ENCODE data around the gene PLA2G12A. TPM values are rescaled to one million over a fixed set of nuclear protein-coding genes. Genes with fewer than 3 reads are reported as not detected.

Gene PLA2G12A
- total and polyA plus RNA-seq, 9 of the 15 experiments (the other 6 are each of a cell fraction or from before 2014, with no cell fraction given) = 24.2 to 226 (median 80.5) TPM

DNA sequence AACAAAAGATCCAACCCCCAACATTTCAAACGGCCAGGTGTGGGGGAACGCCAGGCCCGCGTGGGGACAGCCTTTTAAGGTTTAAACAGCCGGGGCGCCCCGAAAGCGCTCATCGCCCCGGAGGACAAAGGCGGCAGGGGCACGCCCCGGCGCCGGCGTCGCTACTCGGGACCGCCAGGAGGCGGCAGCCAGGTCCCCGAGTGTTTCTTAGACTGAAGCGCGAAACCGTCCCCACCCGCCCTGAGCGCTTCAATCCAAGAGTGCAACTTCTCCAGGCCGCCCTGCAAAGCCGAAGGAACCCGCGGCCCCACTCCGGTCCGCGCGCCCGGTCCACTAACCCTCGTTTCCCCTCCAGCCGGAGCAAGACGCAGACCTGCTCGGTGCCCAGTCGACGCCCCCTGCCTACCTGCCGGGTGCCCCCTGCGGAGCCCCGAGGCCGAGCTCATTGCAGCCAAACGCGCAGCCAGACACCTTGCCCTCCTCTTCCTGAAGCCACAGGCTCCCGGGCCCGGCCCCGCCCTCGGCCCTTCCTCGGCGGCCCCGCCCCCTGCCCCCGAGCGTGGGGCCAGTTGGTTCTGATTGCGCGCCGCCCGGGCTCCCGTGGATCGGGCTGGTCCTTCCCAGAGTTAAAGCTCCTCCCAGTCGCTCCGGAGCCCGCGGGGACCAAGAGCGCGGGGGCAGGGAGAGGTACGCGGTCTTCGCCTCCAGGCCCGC, 26.8 kb downstream of the PLA2G12A start, which contains the start of gene CASP6 (continued):
- TF ChIP-seq ZNF224 (CRISPR knock-in tag; IDR thresholded peaks at IDR 0.05) (no peak), RBM39 (optimal IDR thresholded peaks at IDR 0.05; ENCODE audit: low read depth, low read length) (no peak), PTBP1 (IDR thresholded peaks at IDR 0.05; ENCODE audit: low read depth, low read length) (no peak), MAZ (CRISPR knock-in tag; conservative IDR thresholded peaks at IDR 0.05 in 1 of 2, IDR thresholded peaks at IDR 0.05 in 1 of 2) (peak; percentile 79 to 96), TAF9B (IDR thresholded peaks at IDR 0.05; ENCODE audit: partially characterized antibody) (no peak), ESRRA (IDR thresholded peaks at IDR 0.05; ENCODE audit: borderline replicate concordance, low read depth) (peak; percentile 51; the same call in 1 of the 2 replicates), MECOM (CRISPR knock-in tag; IDR thresholded peaks at IDR 0.05) (peak; percentile 35; the same call in 1 of the 2 replicates), NFE2L1 (tag; IDR thresholded peaks at IDR 0.05; ENCODE audit: borderline replicate concordance, low read depth) (no peak), TSHZ1 (CRISPR knock-in tag; IDR thresholded peaks at IDR 0.05) (no peak), NCOA6 (IDR thresholded peaks at IDR 0.05) (no peak), ZNF766 (CRISPR knock-in tag; conservative IDR thresholded peaks at IDR 0.05) (peak; percentile 66; the same call in 1 of the 2 replicates), NUFIP1 (IDR thresholded peaks at IDR 0.05; ENCODE audit: partially characterized antibody) (no peak), RCOR1 (IDR thresholded peaks at IDR 0.05; ENCODE audit: borderline replicate concordance in 1 of 2, low read depth in 2 of 2, low read length in 2 of 2) (0 out of 4 replicates have a peak, but pooled peaks of 1 of the 2 experiments have one; percentile 23), MCM3 (IDR thresholded peaks at IDR 0.05) (no peak), NBN (IDR thresholded peaks at IDR 0.05; ENCODE audit: low read depth) (no peak)
- TF ChIP-seq, protein P1, sequence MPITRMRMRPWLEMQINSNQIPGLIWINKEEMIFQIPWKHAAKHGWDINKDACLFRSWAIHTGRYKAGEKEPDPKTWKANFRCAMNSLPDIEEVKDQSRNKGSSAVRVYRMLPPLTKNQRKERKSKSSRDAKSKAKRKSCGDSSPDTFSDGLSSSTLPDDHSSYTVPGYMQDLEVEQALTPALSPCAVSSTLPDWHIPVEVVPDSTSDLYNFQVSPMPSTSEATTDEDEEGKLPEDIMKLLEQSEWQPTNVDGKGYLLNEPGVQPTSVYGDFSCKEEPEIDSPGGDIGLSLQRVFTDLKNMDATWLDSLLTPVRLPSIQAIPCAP (CRISPR knock-in tag; IDR thresholded peaks at IDR 0.05; ENCODE audit: borderline replicate concordance) = no peak

All from K562 (cell line).